GM12891 (cell line): ENCODE measurements around the gene DYSF.

ENCODE experiments used
- POLR2A ChIP-seq: IDR thresholded peaks from 2 replicates; pipeline ENCODE4 v1.6.1; 2011; ENCODE audit warnings: low read depth, low read length, control low read depth
- POLR2AphosphoS5 ChIP-seq: IDR thresholded peaks from 2 replicates; pipeline ENCODE4 v1.6.1; 2011; ENCODE audit warnings: low read depth, low read length, control low read depth
- TAF1 ChIP-seq: IDR thresholded peaks from 2 replicates; pipeline ENCODE4 v1.6.1; 2011; ENCODE audit warnings: low read depth, low read length, control low read depth

GRCh38 chr2:71706121-71706520 lies 252.8 kb downstream of the DYSF start:
- no peak for TF ChIP-seq POLR2A
- no peak for TF ChIP-seq TAF1
- TF ChIP-seq POLR2AphosphoS5, result no peak
